PFSK-1 (cell line): ENCODE measurements around the gene ACTR1A.

Experiments used
- FOXP2 ChIP-seq: optimal IDR thresholded peaks from 2 replicates; pipeline ENCODE3; 2011; ENCODE audit warnings: borderline replicate concordance, control low read depth, inconsistent platforms; ENCODE audit not compliant: insufficient read depth; ENCODE audit errors: extremely low read length, extremely low read depth
- REST ChIP-seq, 2 experiments: IDR thresholded peaks; 2 replicates each; pipeline versions ENCODE4 v1.6.1 to v1.8.0; 2011 to 2012; ENCODE audit warnings: low read depth in 2 of 2, low read length in 2 of 2, control low read depth in 1 of 2, inconsistent platforms in 1 of 2, mild to moderate bottlenecking in 1 of 2, moderate library complexity in 1 of 2; ENCODE audit not compliant: insufficient read depth in 1 of 2
- SIN3A ChIP-seq: IDR thresholded peaks from 2 replicates; pipeline ENCODE4 v1.6.1; 2012; ENCODE audit warnings: mild to moderate bottlenecking, low read length, moderate library complexity, borderline replicate concordance; ENCODE audit not compliant: insufficient read depth
- TAF1 ChIP-seq: IDR thresholded peaks from 2 replicates; pipeline ENCODE4 v1.6.1; 2012; ENCODE audit warnings: low read length, control low read depth, borderline replicate concordance; ENCODE audit not compliant: insufficient read depth

- no peak for TF ChIP-seq TAF1
- no peak for TF ChIP-seq SIN3A
- TF ChIP-seq REST (IDR thresholded peaks at IDR 0.05; ENCODE audit: insufficient read depth in 1 of 2, low read depth in 2 of 2, low read length in 2 of 2), result no peak
- TF ChIP-seq FOXP2, result no peak
Measured at GRCh38 chr10:102436312-102436711, 66.2 kb downstream of the ACTR1A start.
